ENCODE results near the gene PTPRK. TPM values are rescaled to one million over a fixed set of nuclear protein-coding genes. Genes with fewer than 3 reads are reported as not detected.

PTPRK gene
- total RNA-seq, 2 experiments from 2014 or later = 1.7 to 2.5 TPM

DNA sequence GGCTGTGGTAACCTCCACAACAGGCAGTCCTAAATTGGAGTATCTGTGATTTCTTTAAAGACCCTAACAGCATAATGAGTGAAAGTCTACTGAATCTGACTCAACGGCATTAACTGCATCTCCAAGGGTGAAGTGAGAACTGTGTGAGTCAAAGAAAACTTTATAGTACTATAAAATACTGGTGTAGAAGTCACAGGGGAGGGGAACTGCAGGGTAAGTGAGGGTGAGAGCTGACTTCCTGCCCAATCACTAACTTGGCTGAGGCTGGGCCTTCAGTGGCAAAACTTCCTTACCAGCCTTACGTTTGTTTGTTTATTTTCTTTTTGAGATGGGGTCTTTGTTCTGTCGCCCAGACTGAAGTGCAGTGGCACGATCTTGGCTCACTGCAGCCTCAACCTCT lies 109.8 kb downstream of the PTPRK start:
- H3K9me3 Mint-ChIP-seq = no peaks in the 10 kb centered on the region
- CTCF ChIA-PET = no interaction called here
- no peak for DNase-seq
- no peaks in the 10 kb centered on the region for H3K4me1 Mint-ChIP-seq
- H3K36me3 Mint-ChIP-seq (ENCODE audit: low read depth) = no peaks in the 10 kb centered on the region
- no peaks in the 10 kb centered on the region for H3K27me3 Mint-ChIP-seq
- H3K4me3 Mint-ChIP-seq = no peak overlapping the region
- no peak overlapping the region for H3K27ac Mint-ChIP-seq
- POLR2A ChIA-PET = no interaction called here

DNA sequence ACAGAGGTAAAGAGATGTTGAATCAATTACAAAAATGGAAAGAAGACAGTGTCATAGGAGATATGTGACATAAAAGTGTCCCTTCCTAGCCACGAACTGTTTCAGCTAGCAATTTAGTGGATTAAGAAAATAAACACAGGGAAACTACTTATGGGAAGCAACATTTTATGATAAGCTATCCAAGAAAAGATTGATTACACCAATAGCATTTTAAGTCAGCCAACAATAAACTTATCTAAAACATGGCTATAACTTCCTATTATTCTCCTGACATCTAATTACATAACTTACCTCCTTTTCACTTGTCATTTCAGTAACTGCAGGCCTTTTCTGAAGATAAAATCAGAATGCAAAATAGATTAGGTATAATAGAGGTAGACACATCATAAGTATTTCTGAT lies 111.4 kb downstream of the PTPRK start:
- Mint-ChIP-seq H3K27me3 (no peaks in the 10 kb centered on the region), H3K4me1 (no peaks in the 10 kb centered on the region), H3K4me3 (no peak overlapping the region), H3K9me3 (no peaks in the 10 kb centered on the region), H3K36me3 (ENCODE audit: low read depth) (no peaks in the 10 kb centered on the region), H3K27ac (no peak overlapping the region)
- DNase-seq = no peak
- POLR2A ChIA-PET = no interaction called here
- CTCF ChIA-PET = no interaction called here

DNA sequence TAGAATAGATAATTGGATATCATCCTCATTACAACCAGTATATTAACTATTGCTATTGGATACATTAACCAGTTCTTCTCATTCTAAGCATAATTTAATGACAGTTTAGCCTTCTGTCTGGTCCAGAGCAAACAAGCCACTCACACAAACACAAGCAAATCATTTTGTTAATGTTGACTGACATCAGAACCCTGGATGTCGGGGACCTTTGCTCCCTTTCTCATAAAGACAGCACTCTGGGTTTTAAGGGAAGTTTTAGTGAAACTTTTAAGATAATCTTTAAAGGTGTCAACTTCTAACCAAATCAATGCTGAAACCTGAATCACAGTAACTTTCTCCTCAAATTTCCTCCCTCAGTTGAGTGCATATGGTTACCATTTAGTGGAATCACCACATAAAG lies 113.9 kb downstream of the PTPRK start:
- CTCF ChIA-PET = no interaction called here
- H3K27ac Mint-ChIP-seq = no peak overlapping the region
- POLR2A ChIA-PET = no interaction called here
- H3K9me3 Mint-ChIP-seq = no peaks in the 10 kb centered on the region
- H3K36me3 Mint-ChIP-seq (ENCODE audit: low read depth) = no peaks in the 10 kb centered on the region
- H3K27me3 Mint-ChIP-seq = no peaks in the 10 kb centered on the region
- no peak overlapping the region for H3K4me3 Mint-ChIP-seq
- H3K4me1 Mint-ChIP-seq = no peaks in the 10 kb centered on the region
- DNase-seq = no peak

DNA sequence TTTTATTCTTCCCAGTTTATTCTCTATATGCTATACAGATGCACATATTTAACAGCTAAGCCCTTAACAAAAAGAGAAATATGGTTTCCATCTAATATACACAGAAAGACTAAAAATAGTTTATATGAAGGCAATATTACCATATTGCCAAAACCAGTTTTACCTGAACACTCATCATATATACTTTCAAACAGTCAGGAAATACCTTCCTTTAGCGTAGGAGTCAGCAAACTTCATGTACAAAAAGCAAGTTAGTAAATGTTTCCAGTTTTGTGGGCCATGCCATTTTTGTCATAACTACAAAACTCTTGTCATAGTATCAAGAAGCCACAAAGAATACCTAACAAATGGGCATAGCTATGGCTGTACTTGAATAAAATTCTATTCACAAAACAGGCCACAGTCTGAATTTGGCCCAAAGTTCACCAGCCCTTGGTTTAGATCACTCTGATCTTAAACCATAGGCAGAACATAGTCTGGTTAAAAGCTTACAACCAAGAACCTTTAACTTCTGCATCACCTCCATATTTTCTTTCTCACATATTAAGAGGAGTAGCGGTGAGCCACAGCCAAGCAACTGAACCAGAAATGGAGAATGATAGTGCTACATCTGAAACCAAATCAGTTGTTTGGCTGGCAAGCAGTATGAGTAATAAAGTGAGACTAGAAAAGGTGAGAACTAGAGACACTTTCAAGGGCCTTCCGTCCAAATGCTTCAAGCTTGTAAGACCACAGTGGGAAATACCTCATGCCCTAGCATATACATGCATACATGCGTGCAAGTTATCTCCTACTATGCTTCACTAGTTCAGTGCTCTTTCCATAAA lies 116.6 kb downstream of the PTPRK start:
- CTCF ChIA-PET = interaction anchor here (0.6 kb wide), 1 partner anchor 188 kb away, joined by 3 read pairs; no protein-coding TSS in a partner anchor
- Mint-ChIP-seq H3K9me3 (no peaks in the 10 kb centered on the region), H3K27me3 (no peaks in the 10 kb centered on the region)

DNA sequence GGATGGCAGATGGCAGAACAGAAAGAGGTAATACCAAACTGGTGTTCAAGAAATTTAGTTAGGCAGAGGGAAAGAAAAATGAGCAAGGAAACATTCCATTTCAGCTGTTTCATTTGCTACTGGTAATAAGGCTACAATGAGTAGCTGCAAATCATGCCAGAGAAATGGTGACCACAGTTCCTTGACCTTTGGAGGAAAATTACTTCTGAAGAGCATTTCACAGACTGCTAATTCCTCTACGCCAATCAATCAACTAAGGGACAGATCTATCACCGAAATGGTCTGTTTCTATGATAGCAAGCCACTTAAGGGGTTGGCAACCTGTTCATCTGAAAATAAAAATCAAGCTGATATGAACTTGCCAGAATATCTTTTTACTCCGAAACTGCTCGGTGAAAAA lies 119.5 kb downstream of the PTPRK start:
- H3K4me1 Mint-ChIP-seq = no peaks in the 10 kb centered on the region
- no peaks in the 10 kb centered on the region for H3K9me3 Mint-ChIP-seq
- no peak overlapping the region for H3K27ac Mint-ChIP-seq
- ChIA-PET POLR2A (no interaction called here), CTCF (no interaction called here)
- H3K4me3 Mint-ChIP-seq = no peak overlapping the region
- no peak for DNase-seq
- no peaks in the 10 kb centered on the region for H3K27me3 Mint-ChIP-seq
- no peaks in the 10 kb centered on the region for H3K36me3 Mint-ChIP-seq (ENCODE audit: low read depth)

More for the DNA sequence above, 116.6 kb downstream of the PTPRK start:
- H3K36me3 Mint-ChIP-seq (ENCODE audit: low read depth) = no peaks in the 10 kb centered on the region
- POLR2A ChIA-PET = no interaction called here
- H3K4me1 Mint-ChIP-seq = no peaks in the 10 kb centered on the region
- DNase-seq = no peak
- no peak overlapping the region for H3K4me3 Mint-ChIP-seq
- no peak overlapping the region for H3K27ac Mint-ChIP-seq

DNA sequence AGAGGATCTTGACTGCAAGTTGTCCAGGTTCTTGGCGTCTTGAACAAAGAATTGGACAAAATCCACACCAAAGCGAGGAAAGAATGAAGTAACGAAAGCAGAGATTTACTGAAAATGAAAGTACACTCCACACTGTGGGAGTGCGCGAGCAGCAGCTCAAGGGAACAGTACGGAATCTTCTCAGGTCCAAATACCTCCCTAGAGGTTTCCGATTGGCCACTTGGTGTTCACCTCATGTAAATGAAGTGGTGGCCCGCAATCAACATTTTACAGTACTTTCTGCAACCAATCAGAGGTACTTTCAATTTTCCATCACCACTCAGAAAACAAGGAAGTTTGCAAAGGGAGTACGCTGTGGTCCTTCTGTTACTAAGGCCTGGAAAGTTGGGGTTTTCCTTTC lies 122.4 kb downstream of the PTPRK start:
- DNase-seq = no peak

DNA sequence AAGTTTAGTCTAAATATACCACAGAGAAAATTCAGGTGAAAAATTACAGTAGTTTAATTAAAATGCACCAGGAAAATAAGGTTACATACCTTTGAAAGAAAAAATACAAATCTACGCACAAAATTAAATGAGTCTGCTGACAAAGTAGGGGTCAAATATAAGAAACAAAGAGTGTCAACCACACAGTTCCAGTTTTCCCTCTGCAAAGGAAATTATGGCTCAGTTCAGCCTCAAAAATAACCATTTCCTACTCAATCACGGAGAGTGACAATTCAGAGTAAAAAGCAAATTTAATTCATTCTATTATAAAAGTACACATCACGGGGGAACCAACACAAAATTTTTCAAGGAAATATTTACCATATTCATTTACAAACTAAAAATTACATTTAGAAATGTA lies 124.8 kb downstream of the PTPRK start:
- CTCF ChIA-PET = no interaction called here
- POLR2A ChIA-PET = no interaction called here
- Mint-ChIP-seq H3K27ac (no peak overlapping the region), H3K36me3 (ENCODE audit: low read depth) (no peaks in the 10 kb centered on the region), H3K4me3 (no peak overlapping the region), H3K4me1 (no peaks in the 10 kb centered on the region), H3K9me3 (no peaks in the 10 kb centered on the region), H3K27me3 (no peaks in the 10 kb centered on the region)
- DNase-seq = no peak

More for the DNA sequence above, 122.4 kb downstream of the PTPRK start:
- POLR2A ChIA-PET = no interaction called here
- H3K4me1 Mint-ChIP-seq = no peaks in the 10 kb centered on the region
- H3K4me3 Mint-ChIP-seq = no peak overlapping the region
- H3K27me3 Mint-ChIP-seq = no peaks in the 10 kb centered on the region
- CTCF ChIA-PET = no interaction called here
- H3K36me3 Mint-ChIP-seq (ENCODE audit: low read depth) = no peaks in the 10 kb centered on the region
- H3K9me3 Mint-ChIP-seq = no peaks in the 10 kb centered on the region
- H3K27ac Mint-ChIP-seq = no peak overlapping the region

DNA sequence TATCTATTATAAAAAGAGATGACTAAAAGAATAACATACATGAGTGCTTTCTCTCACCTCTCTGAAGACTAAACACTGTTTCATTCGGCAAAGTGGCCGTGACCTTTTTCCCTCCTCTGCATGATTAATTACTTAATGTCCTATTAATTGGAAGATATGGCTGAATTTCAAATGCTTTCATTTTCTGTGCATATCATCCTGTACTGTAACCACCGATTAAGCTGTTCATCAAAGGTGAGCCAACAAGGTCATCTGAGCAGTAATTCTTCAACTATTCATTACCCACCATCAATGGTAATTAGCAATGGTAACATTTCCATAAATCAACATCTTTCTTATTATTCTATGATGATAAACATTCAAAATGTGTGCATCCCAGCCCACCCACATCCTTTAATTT lies 125.2 kb downstream of the PTPRK start:
- no peaks in the 10 kb centered on the region for H3K36me3 Mint-ChIP-seq (ENCODE audit: low read depth)
- H3K9me3 Mint-ChIP-seq = no peaks in the 10 kb centered on the region
- no peaks in the 10 kb centered on the region for H3K27me3 Mint-ChIP-seq
- no peak overlapping the region for H3K4me3 Mint-ChIP-seq
- ChIA-PET CTCF (no interaction called here), POLR2A (no interaction called here)
- DNase-seq = no peak
- H3K27ac Mint-ChIP-seq = no peak overlapping the region
- H3K4me1 Mint-ChIP-seq = no peaks in the 10 kb centered on the region

DNA sequence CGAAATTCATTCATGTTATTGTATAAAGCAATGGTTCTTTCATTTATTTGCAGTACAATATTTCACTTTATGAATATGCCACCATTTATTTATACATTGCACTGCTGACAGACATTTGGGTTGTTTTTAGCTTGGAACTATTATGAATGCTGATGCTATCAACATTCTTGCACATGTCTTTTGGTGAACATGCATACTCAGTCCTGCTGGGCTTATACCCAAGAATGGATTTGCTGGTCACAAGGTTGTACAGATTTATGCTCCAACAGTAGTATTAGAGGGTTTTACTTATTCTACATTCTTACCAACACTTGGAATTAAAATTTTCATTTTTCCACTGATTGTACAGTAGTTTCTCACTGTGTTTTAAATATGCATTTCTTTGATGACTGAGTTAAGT lies 126.2 kb downstream of the PTPRK start:
- no peak for DNase-seq
- Mint-ChIP-seq H3K9me3 (no peaks in the 10 kb centered on the region), H3K36me3 (ENCODE audit: low read depth) (no peaks in the 10 kb centered on the region), H3K27me3 (no peaks in the 10 kb centered on the region), H3K4me3 (no peak overlapping the region), H3K27ac (no peak overlapping the region), H3K4me1 (no peaks in the 10 kb centered on the region)
- ChIA-PET POLR2A (no interaction called here), CTCF (no interaction called here)

DNA sequence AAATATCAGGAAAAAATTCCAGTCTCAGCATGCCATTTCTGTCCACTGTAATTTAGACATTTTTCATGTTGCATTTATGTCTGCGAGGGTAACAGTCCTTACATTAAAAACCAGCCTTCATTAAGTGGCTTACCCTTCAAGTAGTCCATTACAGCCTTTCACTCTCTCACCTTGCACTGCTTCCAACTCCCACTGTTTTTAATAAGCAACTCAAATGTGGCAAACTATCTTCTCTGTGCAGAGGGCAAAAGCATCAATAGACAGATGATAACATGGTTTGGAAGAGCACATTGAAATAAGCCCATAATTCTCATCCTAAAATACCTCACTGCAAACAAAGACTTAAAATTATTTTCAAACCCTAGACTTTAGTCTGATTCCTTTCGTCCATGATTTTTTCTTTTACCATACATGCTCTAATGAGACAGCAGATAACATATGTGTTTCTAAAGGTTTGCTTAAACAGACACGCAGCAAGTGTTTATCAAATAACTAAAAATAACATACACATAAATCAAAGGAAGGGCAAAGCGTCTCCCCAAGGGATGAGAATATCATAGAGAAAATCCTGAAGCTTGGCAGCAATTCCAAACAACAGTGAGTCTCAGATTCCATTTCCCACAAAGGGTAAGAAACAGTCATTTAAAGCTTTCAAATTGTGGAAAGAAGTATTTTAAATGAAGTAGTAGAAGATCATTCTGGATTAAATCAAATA lies 130.4 kb downstream of the PTPRK start:
- Mint-ChIP-seq H3K27me3 (no peaks in the 10 kb centered on the region), H3K9me3 (no peaks in the 10 kb centered on the region), H3K27ac (no peak overlapping the region), H3K36me3 (ENCODE audit: low read depth) (no peaks in the 10 kb centered on the region), H3K4me1 (no peaks in the 10 kb centered on the region), H3K4me3 (no peak overlapping the region)
- DNase-seq = no peak
- ChIA-PET POLR2A (interaction anchor here (0.6 kb wide), 1 partner anchor 482 kb away, joined by 7 read pairs; no protein-coding TSS in a partner anchor), CTCF (no interaction called here)

DNA sequence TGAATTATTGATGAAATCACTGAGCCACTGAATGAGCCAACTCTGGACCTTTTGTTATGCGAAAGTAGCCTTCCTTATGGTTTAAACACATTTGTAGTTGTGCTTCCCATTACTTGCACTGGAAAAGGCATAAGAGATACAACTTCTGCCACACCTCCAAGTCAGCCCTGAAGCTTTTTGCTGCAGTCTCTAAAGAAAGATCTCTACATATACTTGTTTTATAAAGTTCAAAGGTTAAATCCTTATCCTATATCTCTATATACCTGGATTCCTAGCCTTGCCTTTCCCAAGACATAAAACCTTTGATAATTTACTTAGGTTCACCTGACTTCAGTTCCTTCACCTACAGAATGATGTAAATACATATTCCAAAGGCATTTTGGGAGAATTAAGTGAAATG lies 132.0 kb downstream of the PTPRK start:
- Mint-ChIP-seq H3K9me3 (no peaks in the 10 kb centered on the region), H3K4me3 (no peak overlapping the region), H3K27me3 (no peaks in the 10 kb centered on the region), H3K27ac (no peak overlapping the region), H3K4me1 (no peaks in the 10 kb centered on the region), H3K36me3 (ENCODE audit: low read depth) (no peaks in the 10 kb centered on the region)
- CTCF ChIA-PET = no interaction called here
- DNase-seq = no peak
- POLR2A ChIA-PET = no interaction called here

DNA sequence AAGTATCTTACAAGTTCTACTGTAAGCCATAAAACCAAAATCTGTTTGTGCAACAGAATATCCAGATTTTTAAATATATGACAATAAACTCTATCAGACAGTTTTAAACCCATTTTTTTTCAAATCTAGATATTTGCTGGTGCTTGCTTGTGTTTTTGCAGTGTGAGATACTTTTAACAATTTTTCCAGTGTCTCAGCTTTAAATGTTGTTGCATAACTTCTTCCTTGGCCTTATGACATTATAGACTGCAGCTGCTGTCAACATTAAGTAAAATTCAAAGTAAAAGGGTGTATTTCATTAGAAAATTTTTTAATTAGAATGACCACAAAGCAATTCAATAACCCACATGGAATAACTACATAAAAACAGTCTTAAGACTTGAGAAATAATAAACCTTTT lies 139.5 kb downstream of the PTPRK start:
- H3K27ac Mint-ChIP-seq = no peak overlapping the region
- H3K4me1 Mint-ChIP-seq = no peaks in the 10 kb centered on the region
- no peaks in the 10 kb centered on the region for H3K27me3 Mint-ChIP-seq
- ChIA-PET POLR2A (no interaction called here), CTCF (no interaction called here)
- no peak overlapping the region for H3K4me3 Mint-ChIP-seq
- no peaks in the 10 kb centered on the region for H3K36me3 Mint-ChIP-seq (ENCODE audit: low read depth)
- DNase-seq = no peak
- peaks cover 6% of the 10 kb centered on the region for H3K9me3 Mint-ChIP-seq

DNA sequence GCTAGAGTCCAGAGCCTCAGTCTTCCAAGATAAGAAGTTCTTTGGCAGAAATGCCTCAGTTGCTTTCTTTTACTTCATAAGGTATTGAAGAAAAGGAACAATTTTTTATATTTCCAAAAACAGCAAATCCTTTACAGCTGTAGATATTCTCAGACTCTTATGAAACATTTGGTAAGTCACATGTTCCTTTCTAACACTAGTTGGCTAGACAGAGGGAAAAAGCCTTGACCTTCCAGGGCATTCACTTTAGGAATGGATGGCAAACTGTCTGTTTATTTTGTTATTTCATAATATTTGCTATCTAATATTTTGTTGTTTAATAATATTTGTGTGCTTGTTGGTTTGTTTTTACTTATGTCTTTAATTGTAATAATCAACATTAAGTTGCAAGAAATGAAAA lies 140.8 kb downstream of the PTPRK start:
- no peak overlapping the region for H3K4me3 Mint-ChIP-seq
- H3K27ac Mint-ChIP-seq = no peak overlapping the region
- no peaks in the 10 kb centered on the region for H3K36me3 Mint-ChIP-seq (ENCODE audit: low read depth)
- DNase-seq = no peak
- ChIA-PET POLR2A (no interaction called here), CTCF (interaction anchor here (1.0 kb wide), 1 partner anchor 52 kb away, joined by 3 read pairs; no protein-coding TSS in a partner anchor)
- H3K9me3 Mint-ChIP-seq = peaks cover 10% of the 10 kb centered on the region
- no peaks in the 10 kb centered on the region for H3K4me1 Mint-ChIP-seq
- H3K27me3 Mint-ChIP-seq = no peaks in the 10 kb centered on the region

Measured in activated CD4-positive, alpha-beta T cell treated with anti-CD3 and anti-CD28 coated beads, Interleukin-2, amount 10 ng/mL, durations not matched to agents 7 days and 5 days (primary cell).